Measurements from ENCODE around the gene SYCP2L.
"Not testable (repeated sequence)": the region's sequence is repeated elsewhere in the genome, so short reads cannot be mapped to it uniquely, and the experiment has no call there.

SYCP2L gene

GRCh38 chr6:11003297-11003696 is 116.4 kb downstream of the SYCP2L start:
- in situ Hi-C loops (cut with MboI; ENCODE audit: low sequenced_read_pairs) = not testable (repeated sequence)

DNA sequence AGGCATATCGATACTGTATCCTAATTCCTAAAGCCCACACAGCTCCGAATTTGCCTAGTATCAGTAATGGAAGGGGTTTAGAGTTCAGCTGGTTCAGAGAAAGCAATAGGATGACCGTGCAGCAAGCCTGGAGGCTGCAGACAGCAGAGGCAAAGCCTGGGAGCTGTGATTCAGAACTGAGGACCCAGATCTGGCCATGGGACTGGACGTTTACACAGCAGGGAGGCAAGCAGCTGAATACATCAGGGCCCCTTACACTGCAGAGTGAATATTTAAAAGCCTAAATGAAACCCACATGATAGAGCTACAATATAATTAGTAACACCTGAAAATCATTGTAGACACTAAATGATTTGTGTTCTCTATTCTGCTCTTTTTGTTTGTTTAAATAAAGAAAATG is 119.2 kb downstream of the SYCP2L start:
- in situ Hi-C loops (cut with MboI; ENCODE audit: low sequenced_read_pairs) = no loop called here

DNA sequence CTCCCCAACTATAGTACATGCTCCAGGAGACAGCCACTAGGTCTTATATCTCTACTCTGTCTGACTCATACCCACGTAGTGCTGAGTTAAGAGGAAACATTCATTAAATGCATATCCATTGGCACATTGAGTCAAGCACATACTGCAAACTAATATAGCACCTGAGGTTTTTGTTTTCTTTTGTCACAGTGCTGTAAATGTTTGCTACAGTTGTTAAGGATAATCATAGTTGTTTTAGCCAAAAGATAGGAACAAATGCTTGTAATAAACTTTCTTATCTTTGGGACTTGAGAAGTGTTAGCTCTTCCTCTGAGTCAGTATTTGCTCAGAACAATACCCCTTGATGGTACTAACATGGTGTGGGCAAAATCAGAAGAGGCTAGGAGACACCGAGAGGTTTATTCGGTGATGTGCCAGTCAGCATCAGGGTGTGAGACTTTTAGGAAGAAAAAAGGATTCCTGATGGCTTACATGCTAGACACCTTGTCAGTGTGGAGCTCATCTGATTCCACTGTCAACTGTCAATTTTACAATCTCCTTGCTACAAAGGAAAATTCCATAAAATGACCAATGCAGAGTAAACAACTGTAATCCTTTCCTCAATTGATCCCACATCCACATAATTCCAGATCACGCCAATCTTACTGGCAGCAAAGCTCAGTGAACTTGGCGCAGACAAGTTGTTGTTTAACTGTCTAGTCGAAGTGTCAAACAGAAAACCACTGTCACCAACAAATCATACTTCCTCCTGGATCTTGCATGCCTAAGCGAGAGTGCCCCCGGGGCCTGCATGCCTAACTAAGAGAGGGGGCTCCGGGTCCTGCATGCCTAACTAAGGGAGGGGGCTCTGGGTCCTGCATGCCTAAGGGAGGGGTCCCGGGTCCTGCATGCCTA is 121.1 kb downstream of the SYCP2L start:
- in situ Hi-C loops (cut with MboI; ENCODE audit: low sequenced_read_pairs) = no loop called here

DNA sequence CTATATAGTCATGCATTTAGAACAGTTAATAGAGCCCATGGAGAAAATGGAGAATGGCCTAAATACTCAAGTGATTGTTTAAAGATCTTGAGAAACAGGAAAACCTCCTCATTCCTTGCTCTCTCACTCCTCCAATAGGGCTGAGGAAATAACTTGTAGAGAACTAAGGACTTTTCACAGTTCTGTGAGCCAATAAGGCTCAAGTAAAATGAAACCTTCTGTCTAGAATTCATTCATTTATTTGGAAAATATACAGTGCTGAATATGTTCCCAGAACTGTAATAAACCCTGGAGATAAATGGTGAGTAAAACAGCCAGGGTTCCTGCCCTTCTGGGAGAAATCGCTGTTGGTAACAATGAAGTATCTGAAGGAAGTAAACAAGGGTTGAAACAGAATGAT is 122.0 kb downstream of the SYCP2L start:
- in situ Hi-C loops (cut with MboI; ENCODE audit: low sequenced_read_pairs) = no loop called here

GRCh38 chr6:11009353-11009752 is 122.5 kb downstream of the SYCP2L start:
- in situ Hi-C loops (cut with MboI; ENCODE audit: low sequenced_read_pairs) = no loop called here

- in situ Hi-C loops (cut with MboI; ENCODE audit: low sequenced_read_pairs) = no loop called here
Measured at GRCh38 chr6:11011787-11012234, 125.0 kb downstream of the SYCP2L start.

GRCh38 chr6:11012295-11012754 is 125.5 kb downstream of the SYCP2L start:
- in situ Hi-C loops (cut with MboI; ENCODE audit: low sequenced_read_pairs) = no loop called here

DNA sequence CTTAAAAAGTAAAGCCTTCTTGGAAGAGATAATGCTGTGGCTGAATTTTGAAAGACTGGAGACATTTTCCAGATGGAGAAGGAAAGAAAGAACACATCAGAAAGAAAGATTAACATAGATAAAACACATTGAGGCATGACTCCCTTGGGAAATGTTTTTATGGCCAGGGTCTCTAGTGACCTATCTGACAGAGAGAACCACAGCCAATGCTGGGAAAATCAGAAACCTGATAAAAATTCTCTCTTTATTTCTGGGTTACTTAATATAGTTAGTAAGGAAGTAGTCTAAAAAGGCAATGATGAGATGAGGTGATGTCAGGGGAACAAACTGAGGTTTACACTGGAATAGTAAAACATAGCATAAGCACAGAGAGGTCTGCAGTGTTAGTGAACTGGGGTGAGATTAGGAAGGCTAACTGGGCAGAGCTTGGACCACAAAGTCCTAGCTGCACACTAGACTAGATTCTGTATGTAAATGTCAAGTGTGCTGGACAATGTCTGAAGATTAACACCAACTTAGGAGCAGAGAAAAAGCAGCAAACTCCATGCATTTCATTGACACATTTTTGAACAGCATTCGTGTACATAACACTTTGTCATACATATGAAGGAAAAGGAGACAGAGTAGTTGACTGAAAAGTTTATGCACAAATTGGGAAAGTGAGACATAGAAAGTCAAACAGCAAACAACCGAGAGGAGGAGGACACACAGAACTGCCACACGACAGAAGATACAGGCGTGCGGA is 126.3 kb downstream of the SYCP2L start:
- in situ Hi-C loops (cut with MboI; ENCODE audit: low sequenced_read_pairs) = no loop called here

- in situ Hi-C loops (cut with MboI; ENCODE audit: low sequenced_read_pairs) = no loop called here
Measured at GRCh38 chr6:11013721-11014070, 126.8 kb downstream of the SYCP2L start.

DNA sequence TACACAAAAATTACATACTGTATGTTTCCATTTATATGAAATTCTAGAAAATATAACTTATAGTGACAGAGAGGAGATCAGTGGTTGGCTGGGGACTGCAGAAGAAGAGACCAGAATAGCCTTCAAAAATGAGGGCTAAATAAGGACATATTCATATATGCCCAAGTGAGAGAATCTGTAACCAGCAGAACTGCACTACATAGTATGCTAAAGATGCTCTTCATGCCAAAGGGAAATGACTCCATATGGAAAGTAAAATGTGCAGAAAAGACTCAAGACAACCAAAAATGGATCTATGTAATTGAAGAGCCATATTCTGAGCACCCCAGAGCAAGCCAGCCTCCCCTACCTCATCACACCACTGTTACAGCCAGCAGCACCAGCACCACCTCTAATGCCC is 128.2 kb downstream of the SYCP2L start:
- in situ Hi-C loops (cut with MboI; ENCODE audit: low sequenced_read_pairs) = no loop called here

- in situ Hi-C loops (cut with MboI; ENCODE audit: low sequenced_read_pairs) = no loop called here
Measured at GRCh38 chr6:11016452-11016851, 129.6 kb downstream of the SYCP2L start.

GRCh38 chr6:11017090-11017489 is 130.2 kb downstream of the SYCP2L start:
- in situ Hi-C loops (cut with MboI; ENCODE audit: low sequenced_read_pairs) = no loop called here

DNA sequence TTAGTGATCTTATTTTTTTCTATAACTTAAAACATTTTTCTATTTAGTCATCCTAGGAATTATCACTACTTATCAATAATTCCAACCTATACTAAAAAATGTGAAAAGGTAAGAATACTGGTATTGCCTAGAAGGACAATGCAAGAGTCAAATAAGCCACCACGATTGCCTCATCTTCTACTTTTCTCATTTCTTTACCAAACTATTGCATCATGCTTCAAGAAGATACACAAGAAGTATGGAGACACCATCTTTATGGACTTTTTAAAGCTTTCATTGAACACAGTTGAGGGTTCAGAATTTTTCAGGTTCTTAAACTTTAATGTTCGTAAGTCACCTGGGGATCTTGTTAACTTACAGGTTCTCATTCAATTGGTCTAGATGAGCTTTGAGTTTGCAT is 131.4 kb downstream of the SYCP2L start:
- in situ Hi-C loops (cut with MboI; ENCODE audit: low sequenced_read_pairs) = no loop called here

DNA sequence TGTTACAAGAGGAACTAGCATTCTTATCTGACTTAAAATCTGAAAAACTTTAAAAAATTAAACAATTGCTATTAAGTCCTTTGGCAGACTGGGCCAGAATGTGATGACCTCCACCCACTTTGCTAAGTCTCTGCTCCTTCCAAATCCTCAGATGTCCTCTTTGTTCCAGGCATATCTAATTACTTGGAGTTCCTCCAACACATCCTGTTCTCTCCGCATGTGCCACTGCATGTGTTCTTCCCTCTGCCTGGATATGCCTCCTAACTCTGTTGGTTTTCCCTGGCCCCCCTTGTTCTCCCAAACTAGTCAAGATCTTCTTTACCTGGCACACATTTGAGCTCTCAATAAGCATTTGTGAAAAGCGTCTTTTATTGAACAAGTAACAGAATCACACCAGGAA is 134.2 kb downstream of the SYCP2L start:
- in situ Hi-C loops (cut with MboI; ENCODE audit: low sequenced_read_pairs) = no loop called here

GRCh38 chr6:11021714-11022113 is 134.9 kb downstream of the SYCP2L start:
- in situ Hi-C loops (cut with MboI; ENCODE audit: low sequenced_read_pairs) = no loop called here

GRCh38 chr6:11023032-11023431 is 136.2 kb downstream of the SYCP2L start:
- in situ Hi-C loops (cut with MboI; ENCODE audit: low sequenced_read_pairs) = no loop called here
